HEK293 (cell line): ENCODE data around the gene ERAS.

Experiments used
- CTCF ChIA-PET: fragments of 350-600 bp; formaldehyde crosslinking; extraction: SDS; loops from one replicate; lab custom pipeline; 2021; ENCODE audit warnings: antibody characterized with exemption; lab: Yijun Ruan, JAX
- POLR2A ChIA-PET: fragments of 300-600 bp; formaldehyde crosslinking; extraction: SDS; loops from one replicate; lab custom pipeline; 2020; ENCODE audit warnings: antibody characterized with exemption, inconsistent platforms; lab: Yijun Ruan, JAX
- H3K27ac ChIP-seq: fragments of 200-500 bp; sonication (Bioruptor generic); 2 replicates; pipeline ENCODE4 v1.5.1; 2014; ENCODE audit warnings: low read depth, low read length, control low read depth, inconsistent platforms; ENCODE audit errors: extremely low read depth
- H3K36me3 ChIP-seq, 2 experiments: fragments of 200-500 bp in 1 of 2; sonication (Bioruptor generic) in 1 of 2; 1 replicate in 1 of 2; 2 replicates in 1 of 2; pipeline ENCODE4 v1.5.1; 2014 to 2017; ENCODE audit warnings: inconsistent platforms in 2 of 2, low read length in 2 of 2; ENCODE audit not compliant: control insufficient read depth in 2 of 2, insufficient read depth in 1 of 2
- H3K4me1 ChIP-seq: fragments of 200-500 bp; sonication (Bioruptor generic); 2 replicates; pipeline ENCODE4 v1.5.1; 2014; ENCODE audit warnings: mild to moderate bottlenecking, low read length, inconsistent platforms; ENCODE audit not compliant: control insufficient read depth, insufficient read depth
- H3K4me3 ChIP-seq: 2 replicates; pipeline ENCODE4 v1.5.1; 2011; ENCODE audit warnings: low read depth, mild to moderate bottlenecking, control low read depth, low read length, moderate library complexity
- H3K9me3 ChIP-seq: fragments of 200-500 bp; sonication (Bioruptor generic); 2 replicates; pipeline ENCODE4 v1.5.1; 2014; ENCODE audit warnings: low read depth, low read length, inconsistent platforms; ENCODE audit not compliant: control insufficient read depth, insufficient read depth
- GFI1B ChIP-seq: fragments of 450-650 bp; formaldehyde crosslinking; IDR thresholded peaks from 2 replicates; pipeline ENCODE4 v1.5.1; 2016; ENCODE audit warnings: missing biosample characterization, missing genetic modification characterization
- GLIS1 ChIP-seq: fragments of 450-650 bp; formaldehyde crosslinking; IDR thresholded peaks from 2 replicates; pipeline ENCODE4 v1.5.1; 2016; ENCODE audit warnings: missing biosample characterization, missing genetic modification characterization
- KLF1 ChIP-seq: fragments of 450-650 bp; formaldehyde crosslinking; IDR thresholded peaks from 2 replicates; pipeline ENCODE4 v1.5.1; 2016; ENCODE audit warnings: missing biosample characterization, missing genetic modification characterization
- KLF17 ChIP-seq: fragments of 450-650 bp; formaldehyde crosslinking; IDR thresholded peaks from 2 replicates; pipeline ENCODE4 v1.5.1; 2016; ENCODE audit warnings: missing biosample characterization, missing genetic modification characterization
- KLF9 ChIP-seq: fragments of 450-650 bp; formaldehyde crosslinking; IDR thresholded peaks from 2 replicates; pipeline ENCODE4 v1.5.1; 2016; ENCODE audit warnings: missing biosample characterization, missing genetic modification characterization, low read depth
- REST ChIP-seq: fragments of 450-650 bp; formaldehyde crosslinking; IDR thresholded peaks from 2 replicates; pipeline ENCODE4 v1.5.1; 2016; ENCODE audit warnings: missing biosample characterization, missing genetic modification characterization
- SCRT1 ChIP-seq: fragments of 450-650 bp; formaldehyde crosslinking; IDR thresholded peaks from 2 replicates; pipeline ENCODE4 v1.5.1; 2016; ENCODE audit warnings: missing biosample characterization, missing genetic modification characterization, borderline replicate concordance
- TCF7L2 ChIP-seq: IDR thresholded peaks from 2 replicates; pipeline ENCODE4 v1.6.1; 2011; ENCODE audit warnings: low read depth, mild to moderate bottlenecking, inconsistent platforms, low read length, moderate library complexity, borderline replicate concordance
- YY1 ChIP-seq: fragments of 450-650 bp; formaldehyde crosslinking; IDR thresholded peaks from 2 replicates; pipeline ENCODE4 v1.5.1; 2018; ENCODE audit warnings: missing biosample characterization, missing genetic modification characterization
- ZEB2 ChIP-seq: fragments of 450-650 bp; formaldehyde crosslinking; IDR thresholded peaks from 2 replicates; pipeline ENCODE4 v1.5.1; 2016; ENCODE audit warnings: missing biosample characterization, missing genetic modification characterization
- ZNF211 ChIP-seq: fragments of 450-650 bp; formaldehyde crosslinking; IDR thresholded peaks from 2 replicates; pipeline ENCODE4 v1.5.1; 2016; ENCODE audit warnings: low read depth, missing biosample characterization, missing genetic modification characterization
- ZNF239 ChIP-seq: fragments of 450-650 bp; formaldehyde crosslinking; IDR thresholded peaks from 2 replicates; pipeline ENCODE4 v1.5.1; 2016; ENCODE audit warnings: missing biosample characterization, missing genetic modification characterization
- ZNF335 ChIP-seq: fragments of 450-650 bp; formaldehyde crosslinking; conservative IDR thresholded peaks from 2 replicates; pipeline ENCODE4 v1.5.1; 2016; ENCODE audit warnings: missing biosample characterization, missing genetic modification characterization
- ZNF341 ChIP-seq: fragments of 450-650 bp; formaldehyde crosslinking; IDR thresholded peaks from 2 replicates; pipeline ENCODE4; 2016; ENCODE audit warnings: low read depth, missing biosample characterization, missing genetic modification characterization
- ZNF398 ChIP-seq: fragments of 450-650 bp; formaldehyde crosslinking; IDR thresholded peaks from 2 replicates; pipeline ENCODE4 v1.5.1; 2017; ENCODE audit warnings: missing biosample characterization, missing genetic modification characterization
- ZNF48 ChIP-seq: fragments of 450-650 bp; formaldehyde crosslinking; IDR thresholded peaks from 2 replicates; pipeline ENCODE4 v1.5.1; 2016; ENCODE audit warnings: missing biosample characterization, missing genetic modification characterization
- ZNF585B ChIP-seq: fragments of 450-650 bp; formaldehyde crosslinking; IDR thresholded peaks from 2 replicates; pipeline ENCODE4 v1.5.1; 2016; ENCODE audit warnings: missing biosample characterization, missing genetic modification characterization
- ZNF664 ChIP-seq: fragments of 450-650 bp; formaldehyde crosslinking; IDR thresholded peaks from 2 replicates; pipeline ENCODE4 v1.5.1; 2016; ENCODE audit warnings: missing biosample characterization, missing genetic modification characterization
- ZNF701 ChIP-seq: fragments of 450-650 bp; formaldehyde crosslinking; IDR thresholded peaks from 2 replicates; pipeline ENCODE4 v1.5.1; 2016; ENCODE audit warnings: missing biosample characterization, missing genetic modification characterization
- ZNF747 ChIP-seq: fragments of 450-650 bp; formaldehyde crosslinking; IDR thresholded peaks from 2 replicates; pipeline ENCODE4 v1.5.1; 2016; ENCODE audit warnings: missing biosample characterization, missing genetic modification characterization
- ZSCAN23 ChIP-seq: fragments of 450-650 bp; formaldehyde crosslinking; IDR thresholded peaks from 2 replicates; pipeline ENCODE4 v1.5.1; 2016; ENCODE audit warnings: missing biosample characterization, missing genetic modification characterization

The ERAS gene

GRCh38 chrX:48802905-48803200, 23.5 kb upstream of the ERAS start:
- Histone ChIP-seq H3K36me3 (peaks cover 10 to 37% of the 10 kb centered on the region in 2 experiments; a peak in 2 of 3 replicates), H3K4me1 (peaks cover 4% of the 10 kb centered on the region; the same call in 1 of the 2 replicates), H3K9me3 (no peaks in the 10 kb centered on the region), H3K4me3 (no peak overlapping the region), H3K27ac (peak overlapping the region; percentile 51; the same call in 1 of the 2 replicates)
- CTCF ChIA-PET, result no interaction called here
- TF ChIP-seq REST, result peak; percentile 88
- no peak for TF ChIP-seq KLF17 (tag by site-specific recombination)
- POLR2A ChIA-PET, result no interaction called here

GRCh38 chrX:48806081-48806480, 20.2 kb upstream of the ERAS start:
- no peak for TF ChIP-seq ZNF664 (tag by site-specific recombination)
- no peak for TF ChIP-seq ZNF48
- no peak for TF ChIP-seq KLF1 (tag by site-specific recombination)
- TF ChIP-seq YY1 (tag by site-specific recombination), result no peak
- no peak for TF ChIP-seq ZNF398 (tag by site-specific recombination)
- TF ChIP-seq SCRT1, result no peak
- TF ChIP-seq ZNF585B (tag by site-specific recombination), result no peak
- no peak for TF ChIP-seq ZSCAN23 (tag by site-specific recombination)
- no peak for TF ChIP-seq ZNF747
- no peak for TF ChIP-seq ZNF335 (tag by site-specific recombination)
- TF ChIP-seq, all 188 proteins: peak for 0
- Histone ChIP-seq H3K27ac (no peak overlapping the region), H3K36me3 (peaks cover 13 to 45% of the 10 kb centered on the region in 2 experiments; a peak in 2 of 3 replicates), H3K4me1 (peaks cover 4% of the 10 kb centered on the region; the same call in 1 of the 2 replicates), H3K4me3 (no peak overlapping the region), H3K9me3 (no peaks in the 10 kb centered on the region)
- POLR2A ChIA-PET, result interaction anchor here (1.1 kb wide), 2 partner anchors 69 to 106 kb away, joined by 3 to 4 read pairs; partner anchors contain the start of gene SLC35A2
- CTCF ChIA-PET, result interaction anchor here (1.3 kb wide), 1 partner anchor 140 kb away, joined by 5 read pairs; no protein-coding TSS in a partner anchor

- Histone ChIP-seq H3K9me3 (no peaks in the 10 kb centered on the region), H3K4me3 (no peak overlapping the region), H3K36me3 (peaks cover 3 to 42% of the 10 kb centered on the region in 2 experiments; a peak in 2 of 3 replicates), H3K4me1 (no peaks in the 10 kb centered on the region), H3K27ac (no peak overlapping the region)
- TF ChIP-seq ZNF701 (tag by site-specific recombination) (no peak), TCF7L2 (no peak), ZNF211 (tag by site-specific recombination) (no peak), ZNF341 (tag by site-specific recombination) (no peak), KLF1 (tag by site-specific recombination) (no peak), GLIS1 (tag by site-specific recombination) (no peak), KLF9 (tag by site-specific recombination) (no peak), ZNF239 (tag by site-specific recombination) (no peak), ZEB2 (no peak), GFI1B (tag by site-specific recombination) (no peak)
- ChIA-PET CTCF (no interaction called here), POLR2A (interaction anchor here (0.6 to 1.6 kb wide), 2 partner anchors 12 to 98 kb away, joined by 3 to 4 read pairs; partner anchors contain the start of gene HDAC6)
Measured at GRCh38 chrX:48813644-48814043, 12.7 kb upstream of the ERAS start.
